ENCODE data around the gene GALNTL6. TPM values are rescaled to one million over a fixed set of nuclear protein-coding genes. Genes with fewer than 3 reads are reported as not detected.

The GALNTL6 gene
- total and polyA plus RNA-seq, 2 experiments from 2014 or later = 0.38 to 0.40 TPM

DNA sequence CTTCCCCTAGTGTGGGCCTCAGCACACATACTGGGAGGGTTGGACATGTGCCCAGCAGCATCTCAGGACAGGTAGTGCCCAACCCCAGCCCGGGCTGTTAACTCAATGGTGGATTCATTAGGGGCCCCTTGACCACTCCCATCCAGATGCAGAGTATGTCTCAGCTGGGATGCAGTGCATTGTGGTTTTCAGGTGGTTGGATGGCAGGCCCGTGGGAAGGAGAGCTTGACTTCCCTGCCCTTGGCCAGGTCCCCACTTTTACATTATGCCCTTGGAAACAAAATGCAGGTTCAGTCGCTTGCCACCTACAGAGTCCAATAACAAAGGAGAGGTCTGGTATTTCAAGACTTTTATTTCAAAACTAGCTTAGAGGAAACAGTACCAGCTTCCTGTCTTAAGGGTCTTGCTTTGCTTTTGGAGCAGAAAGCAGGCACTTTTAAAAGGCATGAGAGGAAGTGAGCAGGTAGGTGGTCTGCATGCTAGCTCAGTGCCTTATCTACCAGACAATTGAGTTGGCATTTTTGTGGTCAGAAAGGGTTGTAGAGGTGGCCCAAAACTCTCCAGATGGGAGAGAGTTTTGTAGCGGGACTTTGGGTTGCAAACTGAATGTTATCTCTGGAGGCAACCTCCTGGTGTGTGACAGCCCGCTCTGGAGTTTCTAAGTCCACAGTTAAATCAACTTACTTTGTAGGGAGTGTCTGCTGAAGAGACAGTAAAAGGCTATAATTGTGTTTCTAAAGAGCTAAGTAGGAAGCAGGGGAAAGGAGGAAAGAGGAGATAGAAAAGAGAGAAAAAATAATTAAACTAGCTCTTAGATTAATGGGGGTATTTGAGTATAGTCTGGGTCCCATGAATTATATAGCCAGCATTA is 171.0 kb downstream of the GALNTL6 start:
- no peak for TF ChIP-seq POLR2AphosphoS5 (IDR thresholded peaks at IDR 0.05; ENCODE audit: low read depth)
- no peak for TF ChIP-seq NANOG (IDR thresholded peaks at IDR 0.05; ENCODE audit: borderline replicate concordance)
- TF ChIP-seq, protein P1, sequence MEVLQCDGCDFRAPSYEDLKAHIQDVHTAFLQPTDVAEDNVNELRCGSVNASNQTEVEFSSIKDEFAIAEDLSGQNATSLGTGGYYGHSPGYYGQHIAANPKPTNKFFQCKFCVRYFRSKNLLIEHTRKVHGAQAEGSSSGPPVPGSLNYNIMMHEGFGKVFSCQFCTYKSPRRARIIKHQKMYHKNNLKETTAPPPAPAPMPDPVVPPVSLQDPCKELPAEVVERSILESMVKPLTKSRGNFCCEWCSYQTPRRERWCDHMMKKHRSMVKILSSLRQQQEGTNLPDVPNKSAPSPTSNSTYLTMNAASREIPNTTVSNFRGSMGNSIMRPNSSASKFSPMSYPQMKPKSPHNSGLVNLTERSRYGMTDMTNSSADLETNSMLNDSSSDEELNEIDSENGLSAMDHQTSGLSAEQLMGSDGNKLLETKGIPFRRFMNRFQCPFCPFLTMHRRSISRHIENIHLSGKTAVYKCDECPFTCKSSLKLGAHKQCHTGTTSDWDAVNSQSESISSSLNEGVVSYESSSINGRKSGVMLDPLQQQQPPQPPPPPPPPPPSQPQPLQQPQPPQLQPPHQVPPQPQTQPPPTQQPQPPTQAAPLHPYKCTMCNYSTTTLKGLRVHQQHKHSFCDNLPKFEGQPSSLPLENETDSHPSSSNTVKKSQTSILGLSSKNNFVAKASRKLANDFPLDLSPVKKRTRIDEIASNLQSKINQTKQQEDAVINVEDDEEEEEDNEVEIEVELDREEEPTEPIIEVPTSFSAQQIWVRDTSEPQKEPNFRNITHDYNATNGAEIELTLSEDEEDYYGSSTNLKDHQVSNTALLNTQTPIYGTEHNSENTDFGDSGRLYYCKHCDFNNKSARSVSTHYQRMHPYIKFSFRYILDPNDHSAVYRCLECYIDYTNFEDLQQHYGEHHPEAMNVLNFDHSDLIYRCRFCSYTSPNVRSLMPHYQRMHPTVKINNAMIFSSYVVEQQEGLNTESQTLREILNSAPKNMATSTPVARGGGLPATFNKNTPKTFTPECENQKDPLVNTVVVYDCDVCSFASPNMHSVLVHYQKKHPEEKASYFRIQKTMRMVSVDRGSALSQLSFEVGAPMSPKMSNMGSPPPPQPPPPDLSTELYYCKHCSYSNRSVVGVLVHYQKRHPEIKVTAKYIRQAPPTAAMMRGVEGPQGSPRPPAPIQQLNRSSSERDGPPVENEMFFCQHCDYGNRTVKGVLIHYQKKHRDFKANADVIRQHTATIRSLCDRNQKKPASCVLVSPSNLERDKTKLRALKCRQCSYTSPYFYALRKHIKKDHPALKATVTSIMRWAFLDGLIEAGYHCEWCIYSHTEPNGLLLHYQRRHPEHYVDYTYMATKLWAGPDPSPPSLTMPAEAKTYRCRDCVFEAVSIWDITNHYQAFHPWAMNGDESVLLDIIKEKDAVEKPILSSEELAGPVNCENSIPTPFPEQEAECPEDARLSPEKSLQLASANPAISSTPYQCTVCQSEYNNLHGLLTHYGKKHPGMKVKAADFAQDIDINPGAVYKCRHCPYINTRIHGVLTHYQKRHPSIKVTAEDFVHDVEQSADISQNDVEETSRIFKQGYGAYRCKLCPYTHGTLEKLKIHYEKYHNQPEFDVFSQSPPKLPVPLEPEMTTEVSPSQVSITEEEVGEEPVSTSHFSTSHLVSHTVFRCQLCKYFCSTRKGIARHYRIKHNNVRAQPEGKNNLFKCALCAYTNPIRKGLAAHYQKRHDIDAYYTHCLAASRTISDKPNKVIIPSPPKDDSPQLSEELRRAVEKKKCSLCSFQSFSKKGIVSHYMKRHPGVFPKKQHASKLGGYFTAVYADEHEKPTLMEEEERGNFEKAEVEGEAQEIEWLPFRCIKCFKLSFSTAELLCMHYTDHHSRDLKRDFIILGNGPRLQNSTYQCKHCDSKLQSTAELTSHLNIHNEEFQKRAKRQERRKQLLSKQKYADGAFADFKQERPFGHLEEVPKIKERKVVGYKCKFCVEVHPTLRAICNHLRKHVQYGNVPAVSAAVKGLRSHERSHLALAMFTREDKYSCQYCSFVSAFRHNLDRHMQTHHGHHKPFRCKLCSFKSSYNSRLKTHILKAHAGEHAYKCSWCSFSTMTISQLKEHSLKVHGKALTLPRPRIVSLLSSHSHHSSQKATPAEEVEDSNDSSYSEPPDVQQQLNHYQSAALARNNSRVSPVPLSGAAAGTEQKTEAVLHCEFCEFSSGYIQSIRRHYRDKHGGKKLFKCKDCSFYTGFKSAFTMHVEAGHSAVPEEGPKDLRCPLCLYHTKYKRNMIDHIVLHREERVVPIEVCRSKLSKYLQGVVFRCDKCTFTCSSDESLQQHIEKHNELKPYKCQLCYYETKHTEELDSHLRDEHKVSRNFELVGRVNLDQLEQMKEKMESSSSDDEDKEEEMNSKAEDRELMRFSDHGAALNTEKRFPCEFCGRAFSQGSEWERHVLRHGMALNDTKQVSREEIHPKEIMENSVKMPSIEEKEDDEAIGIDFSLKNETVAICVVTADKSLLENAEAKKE (CRISPR knock-in tag; IDR thresholded peaks at IDR 0.05) = no peak
- no peak for TF ChIP-seq JUNB (IDR thresholded peaks at IDR 0.05; ENCODE audit: unreplicated experiment)
- TF ChIP-seq EZH2phosphoT487 (IDR thresholded peaks at IDR 0.05; ENCODE audit: unreplicated experiment) = no peak
- TF ChIP-seq, protein P2, sequence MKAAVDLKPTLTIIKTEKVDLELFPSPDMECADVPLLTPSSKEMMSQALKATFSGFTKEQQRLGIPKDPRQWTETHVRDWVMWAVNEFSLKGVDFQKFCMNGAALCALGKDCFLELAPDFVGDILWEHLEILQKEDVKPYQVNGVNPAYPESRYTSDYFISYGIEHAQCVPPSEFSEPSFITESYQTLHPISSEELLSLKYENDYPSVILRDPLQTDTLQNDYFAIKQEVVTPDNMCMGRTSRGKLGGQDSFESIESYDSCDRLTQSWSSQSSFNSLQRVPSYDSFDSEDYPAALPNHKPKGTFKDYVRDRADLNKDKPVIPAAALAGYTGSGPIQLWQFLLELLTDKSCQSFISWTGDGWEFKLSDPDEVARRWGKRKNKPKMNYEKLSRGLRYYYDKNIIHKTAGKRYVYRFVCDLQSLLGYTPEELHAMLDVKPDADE (IDR thresholded peaks at IDR 0.05) = no peak
- TF ChIP-seq, protein P3, sequence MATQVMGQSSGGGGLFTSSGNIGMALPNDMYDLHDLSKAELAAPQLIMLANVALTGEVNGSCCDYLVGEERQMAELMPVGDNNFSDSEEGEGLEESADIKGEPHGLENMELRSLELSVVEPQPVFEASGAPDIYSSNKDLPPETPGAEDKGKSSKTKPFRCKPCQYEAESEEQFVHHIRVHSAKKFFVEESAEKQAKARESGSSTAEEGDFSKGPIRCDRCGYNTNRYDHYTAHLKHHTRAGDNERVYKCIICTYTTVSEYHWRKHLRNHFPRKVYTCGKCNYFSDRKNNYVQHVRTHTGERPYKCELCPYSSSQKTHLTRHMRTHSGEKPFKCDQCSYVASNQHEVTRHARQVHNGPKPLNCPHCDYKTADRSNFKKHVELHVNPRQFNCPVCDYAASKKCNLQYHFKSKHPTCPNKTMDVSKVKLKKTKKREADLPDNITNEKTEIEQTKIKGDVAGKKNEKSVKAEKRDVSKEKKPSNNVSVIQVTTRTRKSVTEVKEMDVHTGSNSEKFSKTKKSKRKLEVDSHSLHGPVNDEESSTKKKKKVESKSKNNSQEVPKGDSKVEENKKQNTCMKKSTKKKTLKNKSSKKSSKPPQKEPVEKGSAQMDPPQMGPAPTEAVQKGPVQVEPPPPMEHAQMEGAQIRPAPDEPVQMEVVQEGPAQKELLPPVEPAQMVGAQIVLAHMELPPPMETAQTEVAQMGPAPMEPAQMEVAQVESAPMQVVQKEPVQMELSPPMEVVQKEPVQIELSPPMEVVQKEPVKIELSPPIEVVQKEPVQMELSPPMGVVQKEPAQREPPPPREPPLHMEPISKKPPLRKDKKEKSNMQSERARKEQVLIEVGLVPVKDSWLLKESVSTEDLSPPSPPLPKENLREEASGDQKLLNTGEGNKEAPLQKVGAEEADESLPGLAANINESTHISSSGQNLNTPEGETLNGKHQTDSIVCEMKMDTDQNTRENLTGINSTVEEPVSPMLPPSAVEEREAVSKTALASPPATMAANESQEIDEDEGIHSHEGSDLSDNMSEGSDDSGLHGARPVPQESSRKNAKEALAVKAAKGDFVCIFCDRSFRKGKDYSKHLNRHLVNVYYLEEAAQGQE (IDR thresholded peaks at IDR 0.05; ENCODE audit: unreplicated experiment) = no peak
- no peak for TF ChIP-seq STAT1 (IDR thresholded peaks at IDR 0.05; ENCODE audit: unreplicated experiment)
- TF ChIP-seq ZNF331 (CRISPR knock-in tag; IDR thresholded peaks at IDR 0.05; ENCODE audit: low read depth) = no peak
- TF ChIP-seq CREB1 (CRISPR knock-in tag; IDR thresholded peaks at IDR 0.05; ENCODE audit: low read depth) = no peak
- no peak for TF ChIP-seq ZNF114 (CRISPR knock-in tag; IDR thresholded peaks at IDR 0.05)
- no peak for TF ChIP-seq EZH2 (IDR thresholded peaks at IDR 0.05; ENCODE audit: low read depth, unreplicated experiment)
- TF ChIP-seq, protein P4, sequence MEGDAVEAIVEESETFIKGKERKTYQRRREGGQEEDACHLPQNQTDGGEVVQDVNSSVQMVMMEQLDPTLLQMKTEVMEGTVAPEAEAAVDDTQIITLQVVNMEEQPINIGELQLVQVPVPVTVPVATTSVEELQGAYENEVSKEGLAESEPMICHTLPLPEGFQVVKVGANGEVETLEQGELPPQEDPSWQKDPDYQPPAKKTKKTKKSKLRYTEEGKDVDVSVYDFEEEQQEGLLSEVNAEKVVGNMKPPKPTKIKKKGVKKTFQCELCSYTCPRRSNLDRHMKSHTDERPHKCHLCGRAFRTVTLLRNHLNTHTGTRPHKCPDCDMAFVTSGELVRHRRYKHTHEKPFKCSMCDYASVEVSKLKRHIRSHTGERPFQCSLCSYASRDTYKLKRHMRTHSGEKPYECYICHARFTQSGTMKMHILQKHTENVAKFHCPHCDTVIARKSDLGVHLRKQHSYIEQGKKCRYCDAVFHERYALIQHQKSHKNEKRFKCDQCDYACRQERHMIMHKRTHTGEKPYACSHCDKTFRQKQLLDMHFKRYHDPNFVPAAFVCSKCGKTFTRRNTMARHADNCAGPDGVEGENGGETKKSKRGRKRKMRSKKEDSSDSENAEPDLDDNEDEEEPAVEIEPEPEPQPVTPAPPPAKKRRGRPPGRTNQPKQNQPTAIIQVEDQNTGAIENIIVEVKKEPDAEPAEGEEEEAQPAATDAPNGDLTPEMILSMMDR (conservative IDR thresholded peaks at IDR 0.05; ENCODE audit: low read depth in 2 of 2) = no peak
- DNase-seq (ENCODE audit: low spot score) (no peak), ATAC-seq (no peak)
- no peaks in the 10 kb centered on the region for H3K36me3 ChIP-seq (ENCODE audit: insufficient read depth)
- Mint-ChIP-seq H3K27ac (no peak overlapping the region), H3K4me1 (peaks cover 14% of the 10 kb centered on the region), H3K27me3 (ENCODE audit: insufficient read depth, low read depth, poor library complexity) (no peaks in the 10 kb centered on the region), H3K4me3 (no peak overlapping the region), H3K36me3 (ENCODE audit: low read depth) (no peaks in the 10 kb centered on the region), H3K9me3 (no peaks in the 10 kb centered on the region)
- no peaks in the 10 kb centered on the region for H3K27me3 ChIP-seq (ENCODE audit: insufficient read depth)
- no peaks in the 10 kb centered on the region; the same call in 1 of the 2 replicates for H3F3A ChIP-seq (replicated peaks; ENCODE audit: low read depth)
- no peak overlapping the region for H3K4me2 ChIP-seq
- H3K79me2 ChIP-seq (replicated peaks; ENCODE audit: insufficient read depth) = no peaks in the 10 kb centered on the region
- peaks cover 9% of the 10 kb centered on the region for H3K4me1 ChIP-seq (ENCODE audit: insufficient read depth)
- peaks cover 10% of the 10 kb centered on the region; the same call in 1 of the 2 replicates for H3K9me2 ChIP-seq (ENCODE audit: insufficient read depth)
- no peaks in the 10 kb centered on the region for H4K20me1 ChIP-seq (replicated peaks; ENCODE audit: insufficient read depth)
- H3K4me3 ChIP-seq = no peak overlapping the region
- H2AFZ ChIP-seq = peak overlapping the region; percentile 84; the same call in 1 of the 2 replicates
- H3K27ac ChIP-seq (ENCODE audit: low read depth) = peak overlapping the region; percentile 83; the same call in 1 of the 2 replicates
